ENCODE data around the gene EXOC7. TPM values are rescaled to one million over a fixed set of nuclear protein-coding genes. Genes with fewer than 3 reads are reported as not detected.
"Not testable (repeated sequence)": the region's sequence is repeated elsewhere in the genome, so short reads cannot be mapped to it uniquely, and the experiment has no call there.

Gene EXOC7
- total RNA-seq, 1 experiment from 2014 or later, result 126 TPM

GRCh38 chr17:76058264-76058663 is 45.3 kb downstream of the EXOC7 start:
- H3K4me3 Mint-ChIP-seq; H3K4me1 Mint-ChIP-seq; ATAC-seq; H3K9me3 Mint-ChIP-seq; H3K27me3 Mint-ChIP-seq (ENCODE audit: low read depth); POLR2A ChIA-PET; CTCF ChIA-PET; H3K27ac Mint-ChIP-seq; DNase-seq (ENCODE audit: low spot score): not testable (repeated sequence)
- peaks cover 68% of the 10 kb centered on the region for H3K36me3 Mint-ChIP-seq
- TF ChIP-seq ZNF121 (CRISPR knock-in tag; IDR thresholded peaks at IDR 0.05), result peak; percentile 54; the same call in 1 of the 2 replicates

GRCh38 chr17:76056882-76057281 is 46.7 kb downstream of the EXOC7 start:
- CTCF ChIA-PET, result interaction anchor here (0.9 to 1.2 kb wide), 2 partner anchors 16 to 54 kb away, joined by 3 read pairs; no protein-coding TSS in a partner anchor

GRCh38 chr17:76054112-76054476 is 49.5 kb downstream of the EXOC7 start:
- DNase-seq (ENCODE audit: low spot score) (no peak), ATAC-seq (no peak)
- ChIA-PET POLR2A (no interaction called here), CTCF (interaction anchor here (0.5 to 2.5 kb wide), 2 partner anchors 22 to 40 kb away, joined by 4 to 16 read pairs; no protein-coding TSS in a partner anchor)
- Mint-ChIP-seq H3K27ac (peak overlapping the region; percentile 33), H3K27me3 (ENCODE audit: low read depth) (no peaks in the 10 kb centered on the region), H3K4me1 (peaks cover 3% of the 10 kb centered on the region), H3K4me3 (no peak overlapping the region), H3K9me3 (no peaks in the 10 kb centered on the region), H3K36me3 (peaks cover 59% of the 10 kb centered on the region)
- no peak for TF ChIP-seq PRRX2 (CRISPR knock-in tag; IDR thresholded peaks at IDR 0.05)
- TF ChIP-seq ZNF512 (CRISPR knock-in tag; IDR thresholded peaks at IDR 0.05; ENCODE audit: borderline replicate concordance), result no peak
- no peak for TF ChIP-seq RORB (CRISPR knock-in tag; IDR thresholded peaks at IDR 0.05)
- no peak for TF ChIP-seq ETV6 (CRISPR knock-in tag; IDR thresholded peaks at IDR 0.05)
- TF ChIP-seq, protein P1, sequence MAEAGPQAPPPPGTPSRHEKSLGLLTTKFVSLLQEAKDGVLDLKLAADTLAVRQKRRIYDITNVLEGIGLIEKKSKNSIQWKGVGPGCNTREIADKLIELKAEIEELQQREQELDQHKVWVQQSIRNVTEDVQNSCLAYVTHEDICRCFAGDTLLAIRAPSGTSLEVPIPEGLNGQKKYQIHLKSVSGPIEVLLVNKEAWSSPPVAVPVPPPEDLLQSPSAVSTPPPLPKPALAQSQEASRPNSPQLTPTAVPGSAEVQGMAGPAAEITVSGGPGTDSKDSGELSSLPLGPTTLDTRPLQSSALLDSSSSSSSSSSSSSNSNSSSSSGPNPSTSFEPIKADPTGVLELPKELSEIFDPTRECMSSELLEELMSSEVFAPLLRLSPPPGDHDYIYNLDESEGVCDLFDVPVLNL (CRISPR knock-in tag; IDR thresholded peaks at IDR 0.05; ENCODE audit: borderline replicate concordance, low read depth), result no peak
- no peak for TF ChIP-seq ZNF396 (CRISPR knock-in tag; IDR thresholded peaks at IDR 0.05; ENCODE audit: borderline replicate concordance)
- TF ChIP-seq FOXP1 (CRISPR knock-in tag; IDR thresholded peaks at IDR 0.05; ENCODE audit: borderline replicate concordance), result no peak
- TF ChIP-seq NFATC4 (CRISPR knock-in tag; IDR thresholded peaks at IDR 0.05), result no peak
- no peak for TF ChIP-seq ATF3 (CRISPR knock-in tag; conservative IDR thresholded peaks at IDR 0.05)
- TF ChIP-seq MYBL2 (CRISPR knock-in tag; IDR thresholded peaks at IDR 0.05), result no peak
- TF ChIP-seq, protein P2, sequence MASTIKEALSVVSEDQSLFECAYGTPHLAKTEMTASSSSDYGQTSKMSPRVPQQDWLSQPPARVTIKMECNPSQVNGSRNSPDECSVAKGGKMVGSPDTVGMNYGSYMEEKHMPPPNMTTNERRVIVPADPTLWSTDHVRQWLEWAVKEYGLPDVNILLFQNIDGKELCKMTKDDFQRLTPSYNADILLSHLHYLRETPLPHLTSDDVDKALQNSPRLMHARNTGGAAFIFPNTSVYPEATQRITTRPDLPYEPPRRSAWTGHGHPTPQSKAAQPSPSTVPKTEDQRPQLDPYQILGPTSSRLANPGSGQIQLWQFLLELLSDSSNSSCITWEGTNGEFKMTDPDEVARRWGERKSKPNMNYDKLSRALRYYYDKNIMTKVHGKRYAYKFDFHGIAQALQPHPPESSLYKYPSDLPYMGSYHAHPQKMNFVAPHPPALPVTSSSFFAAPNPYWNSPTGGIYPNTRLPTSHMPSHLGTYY (CRISPR knock-in tag; IDR thresholded peaks at IDR 0.05), result no peak
- no peak for TF ChIP-seq E2F1 (CRISPR knock-in tag; IDR thresholded peaks at IDR 0.05)
- TF ChIP-seq CREM (CRISPR knock-in tag; IDR thresholded peaks at IDR 0.05), result no peak

More at GRCh38 chr17:76056882-76057281, 46.7 kb downstream of the EXOC7 start:
- Mint-ChIP-seq H3K9me3 (no peaks in the 10 kb centered on the region), H3K36me3 (peaks cover 65% of the 10 kb centered on the region), H3K4me3 (no peak overlapping the region), H3K4me1 (no peaks in the 10 kb centered on the region), H3K27ac (no peak overlapping the region), H3K27me3 (ENCODE audit: low read depth) (no peaks in the 10 kb centered on the region)
- no peak for ATAC-seq
- POLR2A ChIA-PET, result no interaction called here
- DNase-seq (ENCODE audit: low spot score), result no peak
- TF ChIP-seq, protein P3, sequence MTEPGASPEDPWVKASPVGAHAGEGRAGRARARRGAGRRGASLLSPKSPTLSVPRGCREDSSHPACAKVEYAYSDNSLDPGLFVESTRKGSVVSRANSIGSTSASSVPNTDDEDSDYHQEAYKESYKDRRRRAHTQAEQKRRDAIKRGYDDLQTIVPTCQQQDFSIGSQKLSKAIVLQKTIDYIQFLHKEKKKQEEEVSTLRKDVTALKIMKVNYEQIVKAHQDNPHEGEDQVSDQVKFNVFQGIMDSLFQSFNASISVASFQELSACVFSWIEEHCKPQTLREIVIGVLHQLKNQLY (CRISPR knock-in tag; IDR thresholded peaks at IDR 0.05), result no peak
- TF ChIP-seq ATF1 (CRISPR knock-in tag; IDR thresholded peaks at IDR 0.05) (no peak), RELA (CRISPR knock-in tag; IDR thresholded peaks at IDR 0.05; ENCODE audit: borderline replicate concordance) (no peak), ZMAT4 (CRISPR knock-in tag; IDR thresholded peaks at IDR 0.05) (no peak), GTF2I (CRISPR knock-in tag; conservative IDR thresholded peaks at IDR 0.05) (no peak), MXD4 (CRISPR knock-in tag; IDR thresholded peaks at IDR 0.05; ENCODE audit: borderline replicate concordance) (no peak), IRF2 (CRISPR knock-in tag; IDR thresholded peaks at IDR 0.05; ENCODE audit: borderline replicate concordance, low read depth) (no peak), ATF3 (CRISPR knock-in tag; conservative IDR thresholded peaks at IDR 0.05) (no peak), NFYB (CRISPR knock-in tag; conservative IDR thresholded peaks at IDR 0.05; ENCODE audit: low read depth) (no peak), GABPB1 (CRISPR knock-in tag; IDR thresholded peaks at IDR 0.05) (no peak), ZNF121 (CRISPR knock-in tag; IDR thresholded peaks at IDR 0.05) (no peak), ZNF263 (CRISPR knock-in tag; IDR thresholded peaks at IDR 0.05; ENCODE audit: low read depth) (no peak), NR2C2 (CRISPR knock-in tag; IDR thresholded peaks at IDR 0.05) (no peak)
- TF ChIP-seq, protein P4, sequence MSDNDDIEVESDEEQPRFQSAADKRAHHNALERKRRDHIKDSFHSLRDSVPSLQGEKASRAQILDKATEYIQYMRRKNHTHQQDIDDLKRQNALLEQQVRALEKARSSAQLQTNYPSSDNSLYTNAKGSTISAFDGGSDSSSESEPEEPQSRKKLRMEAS (CRISPR knock-in tag; IDR thresholded peaks at IDR 0.05), result no peak

All from WTC11 (cell line).